OCI-LY7 (cell line): ENCODE measurements around the gene HECW1.

Experiments
- CTCF ChIP-seq: fragments of 200-600 bp; sonication (generic); conservative IDR thresholded peaks from 2 replicates; pipeline ENCODE4 v1.5.1; 2014; ENCODE audit warnings: mild to moderate bottlenecking, antibody characterized with exemption, low read length, moderate library complexity, mixed read lengths
- EZH2phosphoT487 ChIP-seq: fragments of 200-600 bp; sonication (generic); IDR thresholded peaks from 2 replicates; pipeline ENCODE4 v1.6.1; 2018; ENCODE audit warnings: low read depth, borderline replicate concordance, mild to moderate bottlenecking, mixed run types, antibody characterized with exemption, low read length, moderate library complexity, mixed read lengths

- TF ChIP-seq CTCF = no peak
- TF ChIP-seq EZH2phosphoT487 = no peak
Measured at GRCh38 chr7:43328336-43328735, 215.9 kb downstream of the HECW1 start.
